Fibroblast of lung (primary cell): Measurements from ENCODE around the gene CHCHD6.

Experiments used
- CTCF ChIP-seq, 2 donors: IDR thresholded peaks in 1 of 2; conservative IDR thresholded peaks in 1 of 2; 1 replicate in 1 of 2; 2 replicates in 1 of 2; pipeline ENCODE4 v1.5.1; 2011 to 2012; ENCODE audit warnings: low read length in 2 of 2, control low read depth in 1 of 2, inconsistent platforms in 1 of 2, low read depth in 1 of 2, mild to moderate bottlenecking in 1 of 2
- EZH2 ChIP-seq: IDR thresholded peaks from 2 replicates; pipeline ENCODE4 v1.5.1; 2012; ENCODE audit warnings: low read length, control low read depth, mild to moderate bottlenecking; ENCODE audit errors: missing control alignments

GRCh38 chr3:126973814-126974213 is 269.8 kb downstream of the CHCHD6 start:
- TF ChIP-seq CTCF (conservative IDR thresholded peaks at IDR 0.05 in 1 of 2, IDR thresholded peaks at IDR 0.05 in 1 of 2; ENCODE audit: low read depth in 1 of 2, low read length in 2 of 2), result no peak
- TF ChIP-seq EZH2, result no peak
